Measurements from ENCODE around the gene ATP2B1. TPM values are rescaled to one million over a fixed set of nuclear protein-coding genes. Genes with fewer than 3 reads are reported as not detected.

ATP2B1 gene
- total RNA-seq, 2 donors from 2014 or later: 123 to 158 TPM

- Mint-ChIP-seq H3K27me3 (no peaks in the 10 kb centered on the region), H3K4me1 (peaks cover 15% of the 10 kb centered on the region), H3K36me3 (ENCODE audit: low read depth) (peaks cover 7% of the 10 kb centered on the region), H3K4me3 (no peak overlapping the region), H3K27ac (no peak overlapping the region)
- DNase-seq (no peak), ATAC-seq (no peak)
- no peaks in the 10 kb centered on the region for H3K9me3 ChIP-seq (ENCODE audit: control insufficient read depth, low read length, poor library complexity, severe bottlenecking)
Observed at GRCh38 chr12:89622115-89622514, 86.5 kb downstream of the ATP2B1 start.

DNA sequence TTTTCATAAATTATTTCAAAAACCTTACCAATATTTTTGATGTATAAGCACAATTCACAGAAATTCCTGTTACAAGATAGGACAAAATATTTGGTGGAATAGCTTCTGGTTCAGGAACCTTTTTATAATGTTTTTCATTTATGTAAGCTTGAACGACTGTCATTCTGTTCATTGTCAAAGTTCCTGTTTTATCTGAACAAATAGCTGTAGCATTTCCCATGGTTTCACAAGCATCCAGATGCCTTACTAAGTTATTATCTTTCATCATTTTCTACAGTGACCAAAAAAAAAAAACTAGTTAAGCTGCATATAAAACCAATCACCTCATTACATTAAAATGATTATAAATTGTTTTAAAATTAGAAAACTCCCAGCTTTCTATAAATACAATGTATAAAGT, 87.1 kb downstream of the ATP2B1 start:
- DNase-seq (no peak), ATAC-seq (no peak)
- Mint-ChIP-seq H3K4me1 (peaks cover 15% of the 10 kb centered on the region), H3K36me3 (ENCODE audit: low read depth) (peaks cover 7% of the 10 kb centered on the region), H3K4me3 (no peak overlapping the region), H3K27me3 (no peaks in the 10 kb centered on the region), H3K27ac (no peak overlapping the region)
- H3K9me3 ChIP-seq (ENCODE audit: control insufficient read depth, low read length, poor library complexity, severe bottlenecking): no peaks in the 10 kb centered on the region

GRCh38 chr12:89619764-89620163, 88.9 kb downstream of the ATP2B1 start:
- Mint-ChIP-seq H3K4me1 (peaks cover 18% of the 10 kb centered on the region), H3K36me3 (ENCODE audit: low read depth) (peaks cover 9% of the 10 kb centered on the region), H3K4me3 (no peak overlapping the region), H3K27ac (peak overlapping the region; percentile 62), H3K27me3 (no peaks in the 10 kb centered on the region)
- H3K9me3 ChIP-seq (ENCODE audit: control insufficient read depth, low read length, poor library complexity, severe bottlenecking): no peaks in the 10 kb centered on the region
- no peak for ATAC-seq
- DNase-seq: no peak

DNA sequence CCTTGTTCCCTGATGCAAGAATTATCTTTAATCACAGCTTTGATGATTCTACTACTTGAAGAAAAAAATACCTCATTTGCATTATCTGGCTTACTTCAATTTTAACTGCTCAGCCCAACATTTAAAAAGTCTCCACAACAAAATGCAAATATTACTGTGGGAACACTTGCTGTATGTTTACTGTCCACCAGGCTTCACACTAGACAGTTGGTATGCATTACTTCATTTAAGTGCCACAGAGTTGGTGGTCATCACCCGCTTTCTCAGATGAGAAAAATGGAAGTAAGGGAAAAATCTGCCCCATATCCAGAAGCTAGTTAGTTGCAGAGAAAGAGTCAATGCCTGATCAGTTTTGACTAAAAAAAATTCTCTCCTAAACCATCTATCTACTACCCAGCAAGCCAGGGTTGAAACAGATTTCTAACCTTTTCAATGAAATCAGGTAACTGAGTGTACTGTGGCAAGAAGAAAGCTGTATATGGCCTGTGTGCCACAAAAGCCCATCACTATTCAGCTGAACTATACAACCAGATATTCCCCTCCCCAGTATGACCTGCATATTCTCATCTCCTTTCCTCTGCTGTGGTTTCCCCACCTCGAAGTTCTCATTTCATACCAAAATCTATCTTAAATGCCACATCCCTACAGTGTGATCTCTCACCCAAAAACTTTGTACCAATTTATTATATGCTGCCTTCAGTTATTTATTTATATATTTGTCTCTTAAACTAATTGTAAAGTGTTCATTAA, 90.3 kb downstream of the ATP2B1 start:
- Mint-ChIP-seq H3K27ac (peak overlapping the region; percentile 69), H3K4me1 (peaks cover 23% of the 10 kb centered on the region), H3K27me3 (no peaks in the 10 kb centered on the region), H3K36me3 (ENCODE audit: low read depth) (peaks cover 13% of the 10 kb centered on the region), H3K4me3 (peak overlapping the region; percentile 37)
- ATAC-seq (peak; percentile 44), DNase-seq (no peak)
- H3K9me3 ChIP-seq (ENCODE audit: control insufficient read depth, low read length, poor library complexity, severe bottlenecking): no peaks in the 10 kb centered on the region

- Mint-ChIP-seq H3K36me3 (ENCODE audit: low read depth) (peaks cover 12% of the 10 kb centered on the region), H3K4me1 (peaks cover 26% of the 10 kb centered on the region), H3K4me3 (no peak overlapping the region), H3K27me3 (no peaks in the 10 kb centered on the region), H3K27ac (peak overlapping the region; percentile 62)
- no peaks in the 10 kb centered on the region for H3K9me3 ChIP-seq (ENCODE audit: control insufficient read depth, low read length, poor library complexity, severe bottlenecking)
- ATAC-seq (no peak), DNase-seq (no peak)
Observed at GRCh38 chr12:89610366-89610765, 98.3 kb downstream of the ATP2B1 start.

DNA sequence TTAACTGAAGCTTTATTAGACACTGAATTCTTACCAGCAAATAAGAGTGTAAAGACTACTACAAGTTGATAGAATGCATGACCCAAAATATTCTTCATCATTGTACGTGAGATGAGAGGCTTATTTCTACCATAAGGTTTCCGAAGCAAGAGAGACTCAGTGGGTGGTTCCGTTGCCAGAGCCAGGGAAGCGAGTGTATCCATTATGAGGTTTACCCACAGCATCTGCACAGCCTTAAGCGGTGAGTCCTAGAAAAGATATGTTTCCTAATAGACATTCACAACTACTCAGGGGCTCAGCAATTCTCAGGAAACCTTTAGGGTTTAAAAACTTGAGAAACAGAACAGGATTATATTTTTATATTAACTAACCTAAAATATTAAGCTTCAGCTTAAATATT, 105.0 kb downstream of the ATP2B1 start:
- H3K4me1 Mint-ChIP-seq: peaks cover 8% of the 10 kb centered on the region
- H3K27ac Mint-ChIP-seq: peak overlapping the region; percentile 56
- no peak overlapping the region for H3K4me3 Mint-ChIP-seq
- H3K9me3 ChIP-seq (ENCODE audit: control insufficient read depth, low read length, poor library complexity, severe bottlenecking): no peaks in the 10 kb centered on the region
- no peaks in the 10 kb centered on the region for H3K27me3 Mint-ChIP-seq
- DNase-seq (no peak), ATAC-seq (no peak)
- H3K36me3 Mint-ChIP-seq (ENCODE audit: low read depth): peaks cover 3% of the 10 kb centered on the region

- Mint-ChIP-seq H3K27ac (no peak overlapping the region), H3K36me3 (ENCODE audit: low read depth) (peaks cover 8% of the 10 kb centered on the region), H3K27me3 (no peaks in the 10 kb centered on the region), H3K4me3 (no peak overlapping the region), H3K4me1 (peaks cover 11% of the 10 kb centered on the region)
- ATAC-seq (no peak), DNase-seq (no peak)
- no peaks in the 10 kb centered on the region for H3K9me3 ChIP-seq (ENCODE audit: control insufficient read depth, low read length, poor library complexity, severe bottlenecking)
Observed at GRCh38 chr12:89597770-89598169, 110.9 kb downstream of the ATP2B1 start.

GRCh38 chr12:89597210-89597609, 111.4 kb downstream of the ATP2B1 start:
- ATAC-seq: no peak
- no peak overlapping the region for H3K27ac Mint-ChIP-seq

GRCh38 chr12:89593873-89594272, 114.8 kb downstream of the ATP2B1 start:
- Mint-ChIP-seq H3K27me3 (no peaks in the 10 kb centered on the region), H3K4me1 (peaks cover 8% of the 10 kb centered on the region), H3K27ac (no peak overlapping the region), H3K4me3 (no peak overlapping the region), H3K36me3 (ENCODE audit: low read depth) (peaks cover 12% of the 10 kb centered on the region)
- DNase-seq: no peak
- no peak for ATAC-seq
- no peaks in the 10 kb centered on the region for H3K9me3 ChIP-seq (ENCODE audit: control insufficient read depth, low read length, poor library complexity, severe bottlenecking)

More at GRCh38 chr12:89597210-89597609, 111.4 kb downstream of the ATP2B1 start:
- Mint-ChIP-seq H3K27me3 (no peaks in the 10 kb centered on the region), H3K36me3 (ENCODE audit: low read depth) (peaks cover 8% of the 10 kb centered on the region), H3K4me1 (peaks cover 11% of the 10 kb centered on the region), H3K4me3 (no peak overlapping the region)
- no peak for DNase-seq
- H3K9me3 ChIP-seq (ENCODE audit: control insufficient read depth, low read length, poor library complexity, severe bottlenecking): no peaks in the 10 kb centered on the region

DNA sequence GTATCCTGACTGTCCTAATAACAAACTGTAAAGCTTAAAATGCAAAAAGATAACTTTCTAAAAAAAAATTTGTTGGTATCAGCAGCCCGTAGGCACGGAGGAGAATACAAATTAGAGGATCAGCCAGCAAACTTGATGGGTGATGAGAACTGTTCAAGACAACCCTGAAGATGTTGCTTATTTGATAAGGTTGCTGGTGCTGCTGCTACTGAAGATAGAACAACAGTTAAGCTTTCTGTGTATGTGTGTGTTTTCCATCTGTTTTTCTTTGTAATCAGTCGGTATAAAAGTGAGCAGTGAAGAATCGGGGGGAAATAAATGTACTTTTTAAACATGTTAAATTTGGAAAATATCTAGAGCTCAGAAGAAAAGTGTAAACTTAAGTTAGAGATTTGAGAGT, 115.4 kb downstream of the ATP2B1 start:
- H3K27me3 Mint-ChIP-seq: no peaks in the 10 kb centered on the region
- no peak for DNase-seq
- peaks cover 8% of the 10 kb centered on the region for H3K36me3 Mint-ChIP-seq (ENCODE audit: low read depth)
- peaks cover 1% of the 10 kb centered on the region for H3K4me1 Mint-ChIP-seq
- H3K9me3 ChIP-seq (ENCODE audit: control insufficient read depth, low read length, poor library complexity, severe bottlenecking): no peaks in the 10 kb centered on the region
- no peak overlapping the region for H3K27ac Mint-ChIP-seq
- no peak for ATAC-seq
- no peak overlapping the region for H3K4me3 Mint-ChIP-seq

DNA sequence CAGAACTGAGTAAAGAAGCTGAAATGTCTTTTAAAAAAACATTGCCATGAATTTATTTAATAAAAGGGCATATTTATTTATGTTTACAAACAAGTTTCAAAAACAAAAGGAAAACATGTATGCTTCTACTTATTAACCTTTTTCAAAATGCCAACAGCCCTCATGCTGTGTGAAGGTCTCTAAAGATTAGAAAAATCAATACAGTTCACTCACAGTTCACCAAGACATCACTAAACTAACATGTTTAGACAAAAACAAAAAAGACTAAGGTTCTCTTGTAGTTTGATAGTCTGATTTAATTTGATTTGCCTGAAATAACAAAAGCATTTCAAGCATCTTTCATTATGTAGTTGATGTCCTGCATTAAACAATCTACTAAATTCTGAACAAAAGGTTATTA, 118.9 kb downstream of the ATP2B1 start:
- peaks cover 7% of the 10 kb centered on the region for H3K36me3 Mint-ChIP-seq (ENCODE audit: low read depth)
- DNase-seq (no peak), ATAC-seq (no peak)
- no peaks in the 10 kb centered on the region for H3K27me3 Mint-ChIP-seq
- H3K27ac Mint-ChIP-seq: no peak overlapping the region
- H3K9me3 ChIP-seq (ENCODE audit: control insufficient read depth, low read length, poor library complexity, severe bottlenecking): no peaks in the 10 kb centered on the region
- H3K4me3 Mint-ChIP-seq: no peak overlapping the region
- H3K4me1 Mint-ChIP-seq: peaks cover 2% of the 10 kb centered on the region

- DNase-seq: no peak
- Mint-ChIP-seq H3K36me3 (ENCODE audit: low read depth) (no peaks in the 10 kb centered on the region), H3K27me3 (no peaks in the 10 kb centered on the region), H3K27ac (no peak overlapping the region), H3K4me1 (no peaks in the 10 kb centered on the region), H3K4me3 (no peak overlapping the region)
- H3K9me3 ChIP-seq (ENCODE audit: control insufficient read depth, low read length, poor library complexity, severe bottlenecking): no peaks in the 10 kb centered on the region
- ATAC-seq: no peak
Observed at GRCh38 chr12:89578499-89578898, 130.1 kb downstream of the ATP2B1 start.

DNA sequence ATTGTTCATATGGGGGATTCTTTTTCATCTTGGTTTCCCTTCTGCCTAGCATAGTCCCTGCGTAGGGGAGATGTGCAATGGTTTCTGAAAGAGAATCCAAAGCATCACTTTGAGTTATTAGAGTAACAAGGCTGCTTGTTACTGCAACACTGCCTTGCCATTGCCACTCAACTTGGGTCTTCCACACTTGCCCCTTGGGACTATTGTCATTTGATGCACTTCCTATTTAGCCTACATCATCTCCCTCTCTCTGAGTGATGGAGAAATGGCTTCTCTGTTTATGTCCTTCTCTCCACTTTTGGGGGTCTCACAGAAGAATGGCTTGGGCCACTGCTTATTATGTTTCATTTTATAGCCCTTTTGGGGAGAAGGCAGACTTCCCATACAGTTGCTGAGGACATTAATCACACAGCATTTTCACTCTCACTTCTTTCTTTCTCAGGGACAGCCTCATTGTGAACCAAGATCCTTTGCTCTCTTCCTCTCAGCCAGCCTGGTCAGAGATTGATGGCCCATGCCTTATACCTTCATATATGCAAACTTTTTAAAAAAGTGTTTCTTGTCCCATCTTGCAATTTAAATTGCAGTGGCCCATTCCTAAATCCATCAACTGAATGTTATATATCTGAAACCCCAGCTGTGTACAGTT, 131.9 kb downstream of the ATP2B1 start:
- H3K27ac Mint-ChIP-seq: no peak overlapping the region
- H3K4me1 Mint-ChIP-seq: no peaks in the 10 kb centered on the region
- H3K4me3 Mint-ChIP-seq: no peak overlapping the region
- no peaks in the 10 kb centered on the region for H3K27me3 Mint-ChIP-seq
- ATAC-seq (no peak), DNase-seq (no peak)
- H3K36me3 Mint-ChIP-seq (ENCODE audit: low read depth): no peaks in the 10 kb centered on the region
- no peaks in the 10 kb centered on the region for H3K9me3 ChIP-seq (ENCODE audit: control insufficient read depth, low read length, poor library complexity, severe bottlenecking)

DNA sequence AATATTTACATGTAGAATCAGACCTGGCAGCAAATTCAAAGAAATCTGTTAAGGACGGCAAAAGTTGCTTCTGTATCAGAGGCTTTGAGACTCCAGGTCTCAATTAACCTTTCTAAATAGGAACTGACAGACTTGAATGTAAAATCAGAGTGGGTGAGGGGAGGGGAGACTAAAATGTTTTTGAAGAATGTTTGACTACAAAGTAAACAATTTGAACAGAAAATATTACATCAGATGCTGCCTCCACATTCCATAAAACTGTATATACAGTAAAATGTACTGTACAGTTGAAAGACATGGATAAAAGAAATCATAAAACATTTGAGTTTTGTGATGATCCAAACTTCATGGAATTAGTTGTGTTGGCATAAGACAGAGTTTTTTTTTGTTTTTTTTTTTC, 133.3 kb downstream of the ATP2B1 start:
- H3K4me3 Mint-ChIP-seq: no peak overlapping the region
- H3K4me1 Mint-ChIP-seq: no peaks in the 10 kb centered on the region
- DNase-seq: no peak
- H3K36me3 Mint-ChIP-seq (ENCODE audit: low read depth): no peaks in the 10 kb centered on the region
- no peak for ATAC-seq
- no peaks in the 10 kb centered on the region for H3K9me3 ChIP-seq (ENCODE audit: control insufficient read depth, low read length, poor library complexity, severe bottlenecking)
- no peak overlapping the region for H3K27ac Mint-ChIP-seq
- H3K27me3 Mint-ChIP-seq: no peaks in the 10 kb centered on the region
